ENCODE measurements around the gene PTRH2. TPM values are rescaled to one million over a fixed set of nuclear protein-coding genes. Genes with fewer than 3 reads are reported as not detected.

Gene PTRH2
- polyA plus RNA-seq, 2 donors = 30.9 to 32.2 TPM

DNA sequence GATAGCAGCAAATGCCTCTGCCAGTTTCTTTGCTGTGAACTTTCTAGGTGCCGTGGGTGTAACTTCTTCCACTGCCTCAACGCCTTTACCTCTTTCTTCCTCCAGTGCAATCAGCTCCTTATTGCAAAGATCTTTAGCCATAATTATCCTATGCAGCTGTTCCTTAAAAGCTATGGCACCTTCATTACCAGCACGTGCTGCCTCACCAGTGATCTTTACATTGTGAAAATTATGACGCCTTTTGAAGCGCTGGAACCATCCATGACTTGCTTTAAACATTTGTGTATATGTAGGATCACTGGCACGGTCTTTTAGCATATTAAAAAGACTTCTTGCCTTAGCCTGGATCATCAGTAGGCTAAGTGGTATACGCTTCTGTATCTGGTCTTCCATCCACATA is 8.0 kb downstream of the PTRH2 start:
- Histone ChIP-seq H3K27ac (ENCODE audit: low read depth in 2 of 2, low read length in 1 of 2) (no peak overlapping the region), H3K36me3 (ENCODE audit: control insufficient read depth in 2 of 2, insufficient read depth in 2 of 2, low read length in 1 of 2) (peaks cover 9 to 24% of the 10 kb centered on the region in 2 donors), H3K4me3 (ENCODE audit: low read depth in 1 of 2, low read length in 2 of 2) (no peak overlapping the region), H3K9me3 (ENCODE audit: control insufficient read depth in 2 of 2, insufficient read depth in 1 of 2, low read depth in 1 of 2, low read length in 1 of 2) (no peaks in the 10 kb centered on the region), H3K4me1 (ENCODE audit: control insufficient read depth in 2 of 2, insufficient read depth in 2 of 2, low read length in 1 of 2) (no peaks in the 10 kb centered on the region), H3K27me3 (ENCODE audit: control insufficient read depth in 1 of 2, insufficient read depth in 2 of 2, low read length in 2 of 2) (no peaks in the 10 kb centered on the region)
- WGBS, 2 donors = 94 to 96% methylated on average over 7 of the region's 7 CpGs

- Histone ChIP-seq H3K27ac (ENCODE audit: low read depth in 2 of 2, low read length in 1 of 2) (no peak overlapping the region), H3K9me3 (ENCODE audit: control insufficient read depth in 2 of 2, insufficient read depth in 1 of 2, low read depth in 1 of 2, low read length in 1 of 2) (no peaks in the 10 kb centered on the region), H3K36me3 (ENCODE audit: control insufficient read depth in 2 of 2, insufficient read depth in 2 of 2, low read length in 1 of 2) (peaks cover 9 to 29% of the 10 kb centered on the region in 2 donors), H3K27me3 (ENCODE audit: control insufficient read depth in 1 of 2, insufficient read depth in 2 of 2, low read length in 2 of 2) (no peaks in the 10 kb centered on the region), H3K4me1 (ENCODE audit: control insufficient read depth in 2 of 2, insufficient read depth in 2 of 2, low read length in 1 of 2) (no peaks in the 10 kb centered on the region), H3K4me3 (ENCODE audit: low read depth in 1 of 2, low read length in 2 of 2) (no peak overlapping the region)
- WGBS, 2 donors = 81 to 82% methylated on average over 4 of the region's 4 CpGs
Measured at GRCh38 chr17:59698143-59698542, 9.1 kb downstream of the PTRH2 start.

GRCh38 chr17:59696682-59697277 is 10.4 kb downstream of the PTRH2 start:
- Histone ChIP-seq H3K9me3 (ENCODE audit: control insufficient read depth in 2 of 2, insufficient read depth in 1 of 2, low read depth in 1 of 2, low read length in 1 of 2) (no peaks in the 10 kb centered on the region), H3K27me3 (ENCODE audit: control insufficient read depth in 1 of 2, insufficient read depth in 2 of 2, low read length in 2 of 2) (no peaks in the 10 kb centered on the region), H3K4me1 (ENCODE audit: control insufficient read depth in 2 of 2, insufficient read depth in 2 of 2, low read length in 1 of 2) (no peaks in the 10 kb centered on the region), H3K27ac (ENCODE audit: low read depth in 2 of 2, low read length in 1 of 2) (no peak overlapping the region), H3K36me3 (ENCODE audit: control insufficient read depth in 2 of 2, insufficient read depth in 2 of 2, low read length in 1 of 2) (peaks cover 5 to 29% of the 10 kb centered on the region in 2 donors), H3K4me3 (ENCODE audit: low read depth in 1 of 2, low read length in 2 of 2) (no peak overlapping the region)
- 77 to 87% methylated on average over 2 of the region's 2 CpGs for WGBS, 2 donors

GRCh38 chr17:59695945-59696681 is 11.1 kb downstream of the PTRH2 start:
- 64% methylated on average over 3 of the region's 3 CpGs for WGBS, 2 donors
- peaks cover 5 to 29% of the 10 kb centered on the region in 2 donors for H3K36me3 ChIP-seq (ENCODE audit: control insufficient read depth in 2 of 2, insufficient read depth in 2 of 2, low read length in 1 of 2)

DNA sequence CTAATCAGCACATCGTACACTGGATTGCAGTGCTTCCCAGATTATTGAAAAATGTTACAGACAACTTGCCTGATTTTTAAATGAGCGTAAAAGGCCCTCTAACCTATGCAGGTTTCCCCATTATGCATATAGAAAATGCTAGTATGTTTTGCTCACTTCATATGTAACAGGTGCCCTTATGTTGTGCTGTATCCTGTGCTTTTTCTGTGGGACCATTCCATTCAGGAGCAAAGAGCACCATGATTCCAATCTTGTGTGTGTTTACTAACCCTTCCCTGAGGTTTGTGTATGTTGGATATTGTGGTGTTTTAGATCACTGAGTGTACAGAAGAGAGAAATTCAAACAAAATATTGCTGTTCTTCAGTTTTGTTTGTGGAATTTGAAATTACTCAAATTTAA is 12.9 kb downstream of the PTRH2 start:
- Histone ChIP-seq H3K36me3 (ENCODE audit: control insufficient read depth in 2 of 2, insufficient read depth in 2 of 2, low read length in 1 of 2) (peaks cover 11 to 25% of the 10 kb centered on the region in 2 donors), H3K27me3 (ENCODE audit: control insufficient read depth in 1 of 2, insufficient read depth in 2 of 2, low read length in 2 of 2) (no peaks in the 10 kb centered on the region), H3K4me3 (ENCODE audit: low read depth in 1 of 2, low read length in 2 of 2) (no peak overlapping the region), H3K27ac (ENCODE audit: low read depth in 2 of 2, low read length in 1 of 2) (no peak overlapping the region), H3K4me1 (ENCODE audit: control insufficient read depth in 2 of 2, insufficient read depth in 2 of 2, low read length in 1 of 2) (no peaks in the 10 kb centered on the region), H3K9me3 (ENCODE audit: control insufficient read depth in 2 of 2, insufficient read depth in 1 of 2, low read depth in 1 of 2, low read length in 1 of 2) (no peaks in the 10 kb centered on the region)
- 84 to 89% methylated on average over 2 of the region's 2 CpGs for WGBS, 2 donors

More at GRCh38 chr17:59695945-59696681, 11.1 kb downstream of the PTRH2 start:
- Histone ChIP-seq H3K4me3 (ENCODE audit: low read depth in 1 of 2, low read length in 2 of 2) (no peak overlapping the region), H3K27ac (ENCODE audit: low read depth in 2 of 2, low read length in 1 of 2) (no peak overlapping the region), H3K4me1 (ENCODE audit: control insufficient read depth in 2 of 2, insufficient read depth in 2 of 2, low read length in 1 of 2) (no peaks in the 10 kb centered on the region), H3K27me3 (ENCODE audit: control insufficient read depth in 1 of 2, insufficient read depth in 2 of 2, low read length in 2 of 2) (no peaks in the 10 kb centered on the region), H3K9me3 (ENCODE audit: control insufficient read depth in 2 of 2, insufficient read depth in 1 of 2, low read depth in 1 of 2, low read length in 1 of 2) (no peaks in the 10 kb centered on the region)

GRCh38 chr17:59693582-59693981 is 13.6 kb downstream of the PTRH2 start:
- H3K36me3 ChIP-seq (ENCODE audit: control insufficient read depth in 2 of 2, insufficient read depth in 2 of 2, low read length in 1 of 2) = peaks cover 11 to 23% of the 10 kb centered on the region in 2 donors

GRCh38 chr17:59688496-59688895 is 18.7 kb downstream of the PTRH2 start:
- H3K9me3 ChIP-seq (ENCODE audit: control insufficient read depth in 2 of 2, insufficient read depth in 1 of 2, low read depth in 1 of 2, low read length in 1 of 2) = no peaks in the 10 kb centered on the region
- no peak overlapping the region for H3K27ac ChIP-seq (ENCODE audit: low read depth in 2 of 2, low read length in 1 of 2)
- H3K36me3 ChIP-seq (ENCODE audit: control insufficient read depth in 2 of 2, insufficient read depth in 2 of 2, low read length in 1 of 2) = peaks cover 6 to 10% of the 10 kb centered on the region in 2 donors
- H3K4me1 ChIP-seq (ENCODE audit: control insufficient read depth in 2 of 2, insufficient read depth in 2 of 2, low read length in 1 of 2) = no peaks in the 10 kb centered on the region
- 76 to 86% methylated on average over 2 of the region's 2 CpGs for WGBS, 2 donors
- no peak overlapping the region for H3K4me3 ChIP-seq (ENCODE audit: low read depth in 1 of 2, low read length in 2 of 2)
- H3K27me3 ChIP-seq (ENCODE audit: control insufficient read depth in 1 of 2, insufficient read depth in 2 of 2, low read length in 2 of 2) = no peaks in the 10 kb centered on the region

More at GRCh38 chr17:59693582-59693981, 13.6 kb downstream of the PTRH2 start:
- Histone ChIP-seq H3K9me3 (ENCODE audit: control insufficient read depth in 2 of 2, insufficient read depth in 1 of 2, low read depth in 1 of 2, low read length in 1 of 2) (no peaks in the 10 kb centered on the region), H3K4me3 (ENCODE audit: low read depth in 1 of 2, low read length in 2 of 2) (no peak overlapping the region), H3K27me3 (ENCODE audit: control insufficient read depth in 1 of 2, insufficient read depth in 2 of 2, low read length in 2 of 2) (no peaks in the 10 kb centered on the region), H3K27ac (ENCODE audit: low read depth in 2 of 2, low read length in 1 of 2) (no peak overlapping the region), H3K4me1 (ENCODE audit: control insufficient read depth in 2 of 2, insufficient read depth in 2 of 2, low read length in 1 of 2) (no peaks in the 10 kb centered on the region)
- WGBS, 2 donors = 86 to 88% methylated on average over 7 of the region's 7 CpGs

- Histone ChIP-seq H3K36me3 (ENCODE audit: control insufficient read depth in 2 of 2, insufficient read depth in 2 of 2, low read length in 1 of 2) (peaks cover 6 to 8% of the 10 kb centered on the region in 2 donors), H3K4me3 (ENCODE audit: low read depth in 1 of 2, low read length in 2 of 2) (no peak overlapping the region), H3K27ac (ENCODE audit: low read depth in 2 of 2, low read length in 1 of 2) (no peak overlapping the region), H3K9me3 (ENCODE audit: control insufficient read depth in 2 of 2, insufficient read depth in 1 of 2, low read depth in 1 of 2, low read length in 1 of 2) (no peaks in the 10 kb centered on the region), H3K4me1 (ENCODE audit: control insufficient read depth in 2 of 2, insufficient read depth in 2 of 2, low read length in 1 of 2) (no peaks in the 10 kb centered on the region), H3K27me3 (ENCODE audit: control insufficient read depth in 1 of 2, insufficient read depth in 2 of 2, low read length in 2 of 2) (no peaks in the 10 kb centered on the region)
- WGBS, 2 donors = 88 to 96% methylated on average over 1 of the region's 1 CpG
Measured at GRCh38 chr17:59688008-59688407, 19.2 kb downstream of the PTRH2 start.

DNA sequence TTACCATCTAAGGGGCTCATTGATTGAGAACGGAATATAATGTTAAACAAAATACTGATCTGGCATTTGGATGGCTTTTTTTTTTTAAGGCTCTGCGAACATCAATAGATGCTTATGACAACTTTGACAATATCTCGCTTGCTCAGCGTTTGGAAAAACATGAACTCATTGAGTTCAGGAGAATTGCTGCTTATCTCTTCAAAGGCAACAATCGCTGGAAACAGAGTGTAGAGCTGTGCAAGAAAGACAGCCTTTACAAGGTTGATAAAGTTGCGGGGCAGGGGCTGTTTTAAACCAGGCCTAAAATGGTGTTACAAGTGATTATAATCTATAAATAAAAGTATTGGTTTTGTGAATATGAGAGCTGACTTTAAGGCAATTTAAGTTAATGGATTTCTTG is 22.3 kb downstream of the PTRH2 start:
- H3K4me1 ChIP-seq (ENCODE audit: control insufficient read depth in 2 of 2, insufficient read depth in 2 of 2, low read length in 1 of 2) = no peaks in the 10 kb centered on the region
- H3K27me3 ChIP-seq (ENCODE audit: control insufficient read depth in 1 of 2, insufficient read depth in 2 of 2, low read length in 2 of 2) = no peaks in the 10 kb centered on the region
- H3K36me3 ChIP-seq (ENCODE audit: control insufficient read depth in 2 of 2, insufficient read depth in 2 of 2, low read length in 1 of 2) = peaks cover 11 to 12% of the 10 kb centered on the region in 2 donors
- H3K27ac ChIP-seq (ENCODE audit: low read depth in 2 of 2, low read length in 1 of 2) = no peak overlapping the region
- WGBS, 2 donors = 80 to 89% methylated on average over 6 of the region's 6 CpGs
- no peaks in the 10 kb centered on the region for H3K9me3 ChIP-seq (ENCODE audit: control insufficient read depth in 2 of 2, insufficient read depth in 1 of 2, low read depth in 1 of 2, low read length in 1 of 2)
- no peak overlapping the region for H3K4me3 ChIP-seq (ENCODE audit: low read depth in 1 of 2, low read length in 2 of 2)

GRCh38 chr17:59683283-59683682 is 23.9 kb downstream of the PTRH2 start:
- H3K4me3 ChIP-seq (ENCODE audit: low read depth in 1 of 2, low read length in 2 of 2) = no peak overlapping the region
- H3K4me1 ChIP-seq (ENCODE audit: control insufficient read depth in 2 of 2, insufficient read depth in 2 of 2, low read length in 1 of 2) = no peaks in the 10 kb centered on the region
- no peaks in the 10 kb centered on the region for H3K9me3 ChIP-seq (ENCODE audit: control insufficient read depth in 2 of 2, insufficient read depth in 1 of 2, low read depth in 1 of 2, low read length in 1 of 2)
- peaks cover 10 to 13% of the 10 kb centered on the region in 2 donors for H3K36me3 ChIP-seq (ENCODE audit: control insufficient read depth in 2 of 2, insufficient read depth in 2 of 2, low read length in 1 of 2)
- H3K27me3 ChIP-seq (ENCODE audit: control insufficient read depth in 1 of 2, insufficient read depth in 2 of 2, low read length in 2 of 2) = no peaks in the 10 kb centered on the region
- no peak overlapping the region for H3K27ac ChIP-seq (ENCODE audit: low read depth in 2 of 2, low read length in 1 of 2)
